Renal cortical epithelial cell (primary cell): ENCODE data around the gene SOX2. TPM values are rescaled to one million over a fixed set of nuclear protein-coding genes. Genes with fewer than 3 reads are reported as not detected.

ENCODE experiments used
- DNase-seq: peaks from one replicate; pipeline ENCODE4 v3.0.0-alpha.2; 2011; ENCODE audit warnings: low read depth
- total RNA-seq: library from RNA; depleted of rRNA; stranded (reverse); fragments of >200 nt; gene quantifications from 2 replicates; pipeline ENCODE4 v1.2.3, GENCODE V29; 2014

The SOX2 gene
- total RNA-seq, 1 donor from 2014 or later, result 0.05 TPM

DNA sequence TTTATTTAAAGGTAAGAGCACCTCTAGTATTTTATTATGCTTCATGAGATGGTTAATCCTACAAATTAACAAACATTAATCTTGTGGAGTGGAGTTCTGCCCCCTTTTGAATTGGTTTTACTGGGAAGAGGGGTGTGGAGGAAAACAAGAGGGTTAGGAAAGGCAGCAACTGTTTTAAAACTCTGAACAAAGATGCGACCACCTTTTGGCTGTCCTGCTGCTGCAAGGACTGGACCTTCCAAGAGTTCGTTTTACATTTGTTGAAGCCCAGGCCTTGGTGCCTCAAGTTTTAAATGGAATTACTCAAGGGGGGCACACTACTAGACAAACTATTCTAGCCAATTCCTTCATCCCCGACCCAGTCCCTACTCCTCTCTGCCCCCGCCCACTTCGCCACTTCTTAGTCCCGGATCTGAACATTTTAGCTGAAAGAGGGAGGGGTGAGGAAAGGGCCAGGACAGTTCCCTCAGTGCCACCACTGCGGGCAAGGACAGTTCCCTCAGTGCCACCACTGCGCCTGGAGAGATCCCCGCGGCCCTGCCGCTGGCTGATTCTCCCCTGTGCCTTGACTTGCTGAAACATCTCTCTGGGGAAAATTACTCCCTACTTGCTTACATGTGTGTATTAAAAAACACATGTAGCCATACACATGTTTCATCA is 11.2 kb downstream of the SOX2 start:
- no peak for DNase-seq

DNA sequence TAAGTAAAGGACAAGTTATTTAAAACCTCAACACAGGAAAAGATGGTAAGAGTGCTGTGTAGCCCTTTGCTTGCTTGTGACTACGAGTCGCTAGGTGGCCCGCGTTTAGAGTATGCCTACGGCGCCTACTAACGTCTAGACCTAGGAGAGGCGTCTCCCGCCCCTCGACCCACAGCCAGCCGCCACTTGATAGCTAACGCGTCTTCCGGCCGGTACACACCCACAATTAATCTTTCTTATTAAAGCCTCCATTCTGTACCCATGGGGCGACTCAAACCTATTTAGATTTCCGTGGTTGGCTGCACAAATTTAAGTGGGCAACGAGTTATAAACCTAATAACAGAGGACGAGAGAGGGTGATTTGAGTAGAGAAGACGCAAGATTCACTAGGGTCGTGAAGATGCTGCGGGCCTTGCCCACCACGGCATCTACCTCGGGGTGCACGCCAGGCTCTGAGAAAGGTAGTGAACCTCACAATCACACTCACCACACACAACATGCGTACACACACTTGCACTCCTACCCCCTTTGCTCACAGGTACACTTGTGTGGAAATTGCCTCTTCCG is 12.0 kb downstream of the SOX2 start:
- no peak for DNase-seq

- no peak for DNase-seq
Measured at GRCh38 chr3:181724192-181724965, 12.7 kb downstream of the SOX2 start.

GRCh38 chr3:181725131-181725731 is 13.5 kb downstream of the SOX2 start:
- DNase-seq, result no peak

GRCh38 chr3:181725830-181726229 is 14.1 kb downstream of the SOX2 start:
- DNase-seq, result no peak

DNA sequence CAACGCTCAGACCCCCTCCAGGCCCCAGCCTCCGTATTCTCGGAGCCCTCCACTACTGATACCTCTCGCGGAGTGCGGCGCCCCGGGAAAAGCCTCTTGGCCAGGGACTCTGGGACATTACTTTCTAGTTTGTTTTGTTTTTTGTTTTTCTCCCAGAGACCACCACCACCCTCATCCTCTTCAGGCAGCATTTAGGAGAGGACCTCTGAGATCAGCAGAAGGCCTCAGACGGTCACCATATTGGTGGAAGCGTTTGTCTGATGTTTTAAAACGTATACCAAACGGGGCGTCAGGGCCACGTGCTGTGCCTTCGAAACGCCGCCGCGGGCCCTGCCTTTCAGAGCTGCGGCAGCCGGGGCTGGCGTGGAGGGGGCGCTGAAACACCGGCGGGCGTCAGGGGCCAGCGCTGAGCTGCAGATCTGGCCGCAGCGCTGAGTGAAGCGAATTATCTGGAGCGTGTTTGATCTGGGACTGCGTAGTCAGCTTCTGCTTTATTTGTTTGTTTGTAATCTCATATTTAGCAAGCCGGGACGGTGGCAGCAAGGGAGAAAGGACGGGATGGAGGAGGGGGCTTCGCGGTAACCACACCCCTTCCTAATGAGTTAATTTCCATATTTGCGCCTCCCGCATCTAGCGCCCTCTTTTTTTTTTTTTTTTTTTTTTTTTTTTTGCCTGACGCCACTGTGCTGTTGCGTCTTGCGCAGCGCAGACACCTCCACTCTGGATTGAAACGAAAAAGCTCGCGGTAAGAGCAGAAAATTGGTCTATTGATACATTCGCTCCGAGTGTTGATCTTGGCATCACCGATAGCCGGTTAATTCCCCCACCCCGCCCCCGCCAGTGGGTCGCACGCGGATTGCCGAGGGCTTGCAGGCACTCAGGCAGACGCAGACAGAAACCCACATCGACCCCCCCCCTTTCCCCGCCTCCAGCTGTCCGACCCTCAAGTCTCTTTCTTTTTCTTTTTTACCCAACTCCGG is 14.9 kb downstream of the SOX2 start:
- DNase-seq, result no peak

DNA sequence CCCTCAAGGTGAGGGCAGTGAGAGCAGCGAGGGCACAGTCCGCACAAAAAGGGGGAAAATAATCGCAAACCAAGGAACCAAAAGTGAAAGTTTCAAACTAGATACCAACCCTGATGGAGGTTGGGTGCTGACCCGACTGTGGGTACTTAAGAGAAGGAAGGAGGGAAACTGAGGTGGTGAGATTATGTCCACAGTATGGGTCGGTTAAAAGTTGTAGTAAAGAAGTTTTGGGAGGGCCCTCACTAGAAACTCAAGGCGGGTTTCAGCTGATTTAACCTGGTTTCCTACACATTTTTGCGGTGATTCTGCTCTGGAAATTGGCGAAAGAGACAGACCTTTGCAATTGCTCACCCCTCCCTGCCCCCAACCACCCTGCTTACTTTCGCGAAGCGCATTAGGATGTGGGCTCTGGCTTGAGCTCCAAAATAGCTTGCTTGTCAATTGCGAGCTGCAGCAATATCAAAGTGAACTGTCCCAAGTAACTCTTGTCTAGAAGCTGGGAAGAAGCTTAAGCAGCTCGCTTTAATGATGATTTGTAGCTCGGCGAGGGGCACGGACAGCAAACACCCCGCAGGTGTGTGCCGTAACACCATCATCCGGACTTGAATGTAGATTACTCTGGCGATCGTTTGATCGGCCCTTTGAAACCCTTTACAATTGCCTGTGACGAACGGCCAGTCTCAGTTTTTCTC is 15.8 kb downstream of the SOX2 start:
- no peak for DNase-seq

DNA sequence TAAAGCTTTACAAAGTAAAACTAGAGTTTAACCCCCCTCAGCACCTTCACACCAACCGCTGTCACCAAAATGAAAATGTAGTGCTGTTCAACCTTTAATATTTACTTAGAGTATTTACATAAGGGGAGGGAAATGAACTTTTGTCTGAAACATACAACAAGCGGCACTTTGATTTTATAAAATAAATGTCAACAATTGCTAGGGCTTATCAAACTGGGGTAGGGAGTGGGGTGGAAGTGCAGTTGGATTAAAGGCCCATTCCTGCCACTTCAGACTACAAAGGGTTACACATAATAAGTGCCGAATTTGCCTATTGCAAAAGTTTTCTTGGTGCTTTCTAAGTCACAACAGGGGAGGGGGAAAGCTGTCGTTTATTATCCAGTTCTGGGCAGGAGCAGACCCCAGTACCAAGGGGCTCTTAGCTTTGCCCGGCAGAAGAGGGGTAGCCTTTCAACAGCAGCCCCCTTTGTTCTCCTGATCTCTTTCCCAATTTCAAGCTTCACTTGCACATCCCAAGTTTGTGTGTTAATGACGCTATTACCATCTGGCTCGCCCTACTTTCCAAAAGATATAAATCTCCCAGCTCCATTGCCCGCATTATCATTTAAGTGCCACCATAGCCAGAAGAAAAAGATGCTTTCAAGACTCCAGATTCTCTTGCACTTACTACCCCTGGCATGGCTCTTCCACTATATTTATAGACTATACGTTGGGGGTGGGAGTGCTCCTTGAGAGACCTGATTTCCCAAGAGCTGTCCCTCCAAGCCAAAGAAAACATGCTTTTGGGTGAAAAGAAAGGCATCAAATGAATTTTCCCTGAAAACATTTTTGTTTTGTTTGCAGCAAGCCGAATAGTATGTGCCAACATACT is 17.0 kb downstream of the SOX2 start:
- no peak for DNase-seq

GRCh38 chr3:181729341-181729869 is 17.7 kb downstream of the SOX2 start:
- DNase-seq, result no peak

GRCh38 chr3:181730316-181730715 is 18.6 kb downstream of the SOX2 start:
- DNase-seq, result no peak

DNA sequence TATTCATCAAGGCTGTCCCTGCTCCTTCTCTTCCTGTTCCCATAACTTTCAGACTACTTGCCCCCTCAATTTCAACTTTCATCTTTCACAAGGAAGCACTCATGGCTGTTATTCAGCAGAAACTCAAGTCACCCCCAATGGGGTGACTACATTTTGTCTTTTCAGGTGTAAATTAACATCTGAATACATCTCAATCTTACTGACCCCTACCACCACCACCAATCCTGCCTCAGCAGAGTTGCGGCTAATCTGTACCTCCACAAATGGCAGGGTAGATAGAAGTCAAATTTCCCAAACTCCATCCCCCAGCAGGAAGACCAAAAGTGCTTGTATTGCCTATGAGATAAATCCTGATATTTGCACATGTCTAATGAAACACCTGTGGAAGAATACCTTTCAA is 19.2 kb downstream of the SOX2 start:
- DNase-seq, result no peak

GRCh38 chr3:181735911-181736310 is 24.2 kb downstream of the SOX2 start:
- no peak for DNase-seq

DNA sequence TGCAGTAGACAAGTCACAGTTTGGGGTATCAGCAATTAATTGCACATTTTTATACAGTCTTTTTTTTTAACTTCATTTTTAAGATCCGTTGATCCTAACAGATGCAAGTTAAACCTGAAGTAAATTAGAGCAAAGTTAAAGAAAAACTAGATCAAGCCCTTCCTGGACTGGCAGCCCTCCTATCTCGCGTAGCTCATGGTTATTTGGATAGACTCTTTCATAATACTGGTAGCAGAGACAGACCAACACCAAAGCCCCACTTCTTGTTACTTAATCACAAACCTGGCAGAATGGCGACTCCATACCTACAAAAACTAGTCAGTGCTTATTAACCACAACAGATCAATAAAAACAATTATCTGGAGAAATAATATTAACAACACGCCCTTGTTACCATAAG is 26.8 kb downstream of the SOX2 start:
- no peak for DNase-seq

DNA sequence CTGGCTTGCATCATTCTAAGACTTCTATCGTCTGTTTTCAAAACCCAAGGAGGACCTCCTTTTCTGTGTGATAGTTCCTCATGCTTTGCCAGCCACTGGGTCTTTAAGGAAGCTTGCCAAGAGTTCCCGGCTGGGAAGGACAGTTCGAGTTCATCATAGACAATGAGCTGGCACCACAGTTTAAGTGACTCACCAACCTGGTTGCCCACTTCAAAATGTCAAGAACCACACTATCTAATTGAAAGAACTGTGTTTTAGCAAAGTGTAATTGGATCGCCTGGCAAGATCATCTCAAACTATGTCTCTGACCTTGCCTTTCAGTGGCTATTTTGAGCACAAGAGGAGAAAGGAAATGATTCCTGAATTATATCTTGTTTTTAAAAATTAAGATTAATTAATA is 27.9 kb downstream of the SOX2 start:
- peak; percentile 73 for DNase-seq

GRCh38 chr3:181741417-181741816 is 29.7 kb downstream of the SOX2 start:
- no peak for DNase-seq

DNA sequence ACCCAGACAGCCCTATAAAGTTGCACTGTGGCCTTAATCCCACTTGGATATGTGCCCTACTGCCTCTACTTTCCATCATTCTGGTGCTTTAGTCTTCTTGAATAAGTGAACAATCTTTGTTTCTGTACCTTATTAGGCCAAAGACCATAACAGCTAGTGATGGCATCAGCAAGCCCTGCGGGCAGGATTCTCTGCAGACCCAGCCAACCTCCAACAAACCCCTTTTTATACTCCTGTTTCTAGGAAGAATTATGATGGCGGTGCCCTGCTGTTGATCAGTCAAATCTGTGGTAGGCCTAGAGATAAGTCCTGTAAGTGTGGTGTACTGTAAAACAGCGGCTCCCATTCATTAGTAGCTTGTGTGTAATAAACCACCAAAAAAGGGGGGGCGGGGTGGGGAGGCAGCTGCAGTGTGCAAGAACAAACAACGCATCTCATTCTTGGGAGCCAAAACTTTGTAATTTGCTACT is 40.5 kb downstream of the SOX2 start:
- no peak for DNase-seq

DNA sequence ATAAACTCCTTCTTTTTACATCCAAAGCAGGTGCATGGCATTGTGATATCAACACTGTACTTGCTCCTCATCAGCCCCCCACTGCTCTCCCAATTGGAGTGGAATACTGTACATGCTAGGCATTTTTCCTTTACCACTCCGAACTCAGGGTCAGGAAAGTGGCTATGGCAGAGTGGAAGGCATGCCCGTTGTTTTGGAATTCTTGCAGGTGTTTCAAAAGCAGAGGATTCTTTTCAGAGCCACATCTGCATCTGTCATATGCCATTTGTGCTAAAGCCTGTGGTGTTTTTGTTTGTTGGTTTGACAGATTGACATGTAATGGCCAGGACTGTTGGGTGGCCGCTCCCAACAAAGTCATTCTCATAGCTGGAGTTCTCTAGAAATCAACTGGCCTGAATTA is 41.7 kb downstream of the SOX2 start:
- no peak for DNase-seq

DNA sequence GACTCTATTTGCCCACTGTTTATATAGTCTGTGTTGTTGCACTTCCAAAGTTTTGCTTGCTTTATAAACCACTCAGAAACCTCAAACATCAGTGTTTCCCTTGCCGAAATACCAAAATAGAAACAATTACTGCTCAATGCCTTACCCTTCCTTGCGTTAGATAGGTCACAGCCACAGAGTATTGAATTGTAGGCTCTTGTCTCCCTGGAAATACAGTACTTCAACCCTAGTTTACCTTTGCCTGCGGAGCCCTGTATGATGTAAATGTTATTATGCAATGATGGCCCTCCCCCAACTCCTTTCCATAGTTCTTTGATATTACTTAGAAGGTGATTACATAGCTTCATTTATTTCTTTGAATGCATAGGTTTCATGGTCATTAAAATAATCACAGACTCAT is 44.2 kb downstream of the SOX2 start:
- no peak for DNase-seq

- no peak for DNase-seq
Measured at GRCh38 chr3:181756645-181757297, 45.0 kb downstream of the SOX2 start.
